HG02885 (cell line): Measurements from ENCODE around the gene MRGPRG.

Experiments
- ATAC-seq: cut with Tn5 transposase; IDR thresholded peaks from one replicate; pipeline ENCODE4 v1.9.1; 2021; ENCODE audit warnings: mild to moderate bottlenecking; ENCODE audit not compliant: unreplicated experiment, poor library complexity

The MRGPRG gene

DNA sequence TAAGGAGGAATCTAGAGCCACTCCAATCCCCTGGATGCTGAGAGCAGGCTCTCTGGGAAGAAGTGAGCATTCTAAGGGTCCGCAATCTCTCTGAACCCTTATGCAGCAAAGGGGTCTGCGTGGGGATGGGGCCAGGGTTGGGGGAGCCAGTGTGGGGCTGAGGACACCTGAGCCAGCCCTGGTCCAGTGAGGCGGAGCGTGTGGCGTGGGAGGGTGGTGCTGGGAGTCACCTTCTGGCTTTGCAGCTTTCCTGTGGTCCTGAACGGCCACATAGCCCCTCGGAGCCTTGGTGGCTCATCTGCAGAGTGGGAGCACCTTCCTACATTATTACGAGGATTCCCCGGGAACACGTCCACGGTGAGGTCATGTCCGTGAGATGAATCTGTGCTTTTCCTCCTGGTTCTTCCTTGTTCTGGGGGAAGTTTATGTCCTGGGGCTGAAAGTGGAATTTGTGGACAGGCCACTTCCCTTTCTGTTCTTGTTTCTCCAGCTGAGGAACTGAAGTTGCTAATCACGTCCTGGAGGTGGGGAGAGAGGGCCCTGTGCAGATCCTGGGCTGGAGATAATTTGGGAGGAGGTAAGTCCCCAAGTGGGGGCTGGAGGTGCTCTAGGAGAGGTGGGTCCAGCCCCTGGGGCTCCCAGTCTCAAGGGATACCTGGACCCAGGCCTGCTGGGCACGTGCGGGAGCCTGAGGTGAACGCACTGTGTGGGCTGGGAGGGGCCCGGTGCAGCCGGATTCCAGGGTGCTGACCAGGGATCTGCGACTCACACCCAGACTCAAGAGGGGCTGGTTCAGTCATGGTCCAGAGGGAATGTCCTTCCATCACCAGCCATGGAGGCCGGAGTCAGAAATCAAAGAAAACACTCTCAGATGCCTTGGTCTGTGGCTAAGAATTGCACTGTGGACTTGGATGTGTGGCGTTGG, 7.5 kb upstream of the MRGPRG start:
- ATAC-seq: no peak

DNA sequence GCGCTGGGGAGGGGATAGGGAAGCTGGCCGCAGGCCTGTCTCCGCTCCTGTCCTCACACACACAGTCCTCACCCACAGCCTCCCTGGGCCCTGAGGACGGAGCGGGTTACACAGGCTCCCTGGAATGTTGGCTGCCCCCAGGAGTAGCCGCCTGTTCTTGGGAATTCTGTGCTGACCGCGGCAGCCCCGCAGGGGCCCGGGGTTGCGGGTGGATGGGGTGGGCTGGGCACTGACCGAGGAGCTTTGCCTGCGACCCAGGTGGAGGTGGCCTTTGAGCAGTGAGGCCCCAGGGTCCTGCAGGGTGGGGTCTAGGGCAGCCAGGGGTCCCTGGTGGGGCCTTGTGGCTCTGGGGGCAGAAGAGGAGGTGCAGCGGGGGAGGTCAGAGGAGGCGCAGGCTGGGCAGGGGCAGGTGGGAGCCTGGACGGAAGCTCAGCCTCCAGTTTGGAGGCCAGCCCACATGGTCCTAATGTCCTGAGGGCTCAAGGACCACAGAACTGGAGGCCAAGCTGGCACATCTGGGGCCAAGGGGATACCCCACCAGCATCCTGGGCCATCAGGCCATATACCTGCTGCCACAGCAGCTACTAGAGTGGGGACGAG, 6.6 kb upstream of the MRGPRG start:
- no peak for ATAC-seq

DNA sequence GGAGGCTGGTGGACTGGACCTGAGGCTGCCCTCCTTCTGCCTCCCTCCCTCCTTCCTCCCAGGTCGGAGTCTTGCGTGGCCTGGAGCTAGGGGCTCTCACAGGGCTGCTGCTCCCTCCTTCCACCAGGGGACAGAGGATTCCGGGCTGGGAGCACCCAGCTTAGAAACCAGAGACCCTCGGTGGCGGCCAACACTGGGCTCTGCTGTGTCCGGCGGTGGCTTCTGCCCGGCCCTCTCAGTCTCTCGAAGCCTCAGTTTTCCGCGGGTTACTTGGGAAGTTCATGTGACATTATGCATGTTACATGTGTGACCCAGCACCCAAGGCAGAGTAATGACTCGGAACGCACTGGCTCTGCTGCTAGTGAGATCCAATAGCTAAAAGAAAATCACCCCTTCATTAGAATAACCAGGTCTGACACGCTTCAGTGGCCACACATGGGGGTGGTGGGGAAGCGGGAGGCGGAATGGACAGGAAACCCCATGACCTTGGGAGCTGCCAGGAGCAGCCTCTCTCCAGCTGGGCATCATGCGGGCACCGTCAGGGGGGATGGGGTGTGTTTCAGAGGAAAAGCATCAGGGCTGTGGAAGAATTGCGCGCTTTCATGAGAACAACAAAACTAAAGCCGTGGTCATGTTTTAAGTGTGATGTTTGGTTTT, 5.9 kb upstream of the MRGPRG start:
- ATAC-seq: no peak

DNA sequence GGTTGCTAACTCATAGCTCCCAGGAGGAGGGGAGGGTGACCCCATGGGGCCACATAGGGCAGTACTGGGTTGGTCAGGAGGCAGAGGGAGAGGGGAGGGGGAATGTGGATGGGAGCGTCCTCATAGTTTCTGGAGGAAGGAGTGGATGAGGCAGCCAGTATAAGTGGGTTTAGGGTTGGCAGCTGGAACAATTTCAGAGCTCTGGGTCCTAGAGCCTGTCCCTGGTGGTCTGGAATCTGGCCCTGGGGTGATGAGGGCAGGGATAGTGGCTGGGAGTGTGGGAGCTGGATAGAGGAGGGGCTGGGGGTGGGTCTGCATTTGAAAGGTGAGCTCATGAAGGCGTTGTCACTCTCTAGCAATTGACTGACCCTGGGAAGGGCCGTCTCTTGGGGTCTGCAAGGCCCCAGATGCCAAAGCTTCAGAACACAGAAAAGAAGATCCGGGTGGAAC, 5.3 kb upstream of the MRGPRG start:
- ATAC-seq: no peak

DNA sequence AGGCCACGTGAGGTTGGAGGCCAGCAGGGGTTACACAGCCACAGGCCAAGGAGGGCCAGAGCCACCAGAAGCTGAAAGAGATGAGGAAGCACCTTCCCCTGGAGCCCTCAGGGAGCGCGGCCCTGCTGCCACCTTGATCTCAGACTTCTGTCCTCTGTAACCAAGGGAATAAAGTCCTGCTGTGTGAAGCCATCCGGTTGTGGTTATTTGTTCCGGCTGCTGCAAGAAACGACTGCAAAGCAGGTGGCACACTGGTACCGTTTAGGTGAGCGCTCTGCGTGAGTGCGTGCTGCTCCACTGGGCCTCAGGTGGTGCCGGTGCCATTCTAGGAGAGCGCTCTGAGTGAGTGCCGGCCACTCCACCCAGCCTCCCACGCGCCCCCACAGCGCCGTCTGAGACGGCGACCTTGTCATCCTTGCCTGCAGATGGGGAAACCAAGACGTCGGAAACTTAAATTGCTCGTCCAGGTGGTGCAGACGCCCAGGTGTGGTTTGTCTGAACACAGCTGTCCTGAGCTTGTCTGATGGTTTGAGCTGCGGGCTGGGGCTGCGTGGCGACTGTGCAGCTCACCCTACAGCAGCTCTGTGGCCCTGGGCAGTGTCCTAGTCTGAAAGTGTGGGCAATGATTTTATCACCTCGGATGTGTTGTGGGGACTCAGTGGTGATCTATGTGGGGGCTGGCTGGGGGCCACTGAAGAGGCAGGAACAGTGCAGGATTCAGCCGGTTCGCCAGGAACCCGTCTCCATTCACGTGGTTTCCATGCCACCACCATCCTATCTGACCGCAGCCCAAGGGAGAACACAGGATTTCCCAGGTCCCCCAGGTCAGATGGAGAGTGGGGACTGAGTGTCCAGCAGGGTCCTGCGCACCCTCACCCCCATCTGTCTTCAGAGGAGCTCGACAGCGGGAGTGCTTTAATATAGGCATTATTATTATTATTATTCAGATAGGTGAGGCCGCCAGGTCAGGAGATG, 4.6 kb upstream of the MRGPRG start:
- no peak for ATAC-seq

DNA sequence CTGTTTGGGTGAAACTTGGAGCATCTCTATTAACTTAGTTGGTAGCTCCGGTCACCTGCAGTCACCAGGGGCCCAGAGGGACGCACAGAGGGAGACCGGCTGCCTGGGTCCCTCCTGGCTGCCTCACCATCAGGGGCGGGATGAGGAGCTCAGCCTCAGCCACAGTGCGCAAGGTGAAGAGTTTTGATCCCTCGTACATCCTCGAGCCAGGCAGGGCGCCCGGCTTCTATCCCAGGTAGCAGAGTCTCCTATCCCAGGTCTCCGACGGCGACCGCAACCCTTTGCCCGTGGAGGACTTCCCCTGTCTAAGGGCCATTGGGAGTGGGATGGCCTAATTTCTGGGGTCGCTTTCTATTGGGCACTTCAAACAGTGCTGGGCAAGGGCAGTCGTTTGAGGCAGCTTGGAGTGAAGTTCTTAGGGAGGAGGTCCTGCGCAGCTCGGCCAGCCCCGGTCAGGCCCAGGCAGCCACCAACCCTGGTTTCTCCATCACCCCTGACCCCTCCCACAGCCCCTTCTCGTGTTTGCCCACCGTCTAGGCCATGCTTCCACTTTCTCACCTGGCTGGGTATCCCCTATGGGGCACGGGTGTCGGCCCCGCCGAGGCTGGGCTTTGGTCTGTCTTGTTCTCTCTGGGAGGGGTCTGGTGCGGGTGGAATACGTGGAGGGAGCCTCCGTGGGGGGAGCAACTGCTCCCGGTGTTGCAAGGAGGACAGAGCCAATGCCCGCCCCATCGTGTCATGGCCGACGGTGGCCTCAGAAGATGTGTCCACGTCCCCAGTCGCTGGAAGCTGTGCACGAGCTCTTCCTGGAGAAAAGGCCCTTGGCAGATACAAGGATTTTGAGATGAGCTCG, 3.6 kb upstream of the MRGPRG start:
- ATAC-seq: no peak

DNA sequence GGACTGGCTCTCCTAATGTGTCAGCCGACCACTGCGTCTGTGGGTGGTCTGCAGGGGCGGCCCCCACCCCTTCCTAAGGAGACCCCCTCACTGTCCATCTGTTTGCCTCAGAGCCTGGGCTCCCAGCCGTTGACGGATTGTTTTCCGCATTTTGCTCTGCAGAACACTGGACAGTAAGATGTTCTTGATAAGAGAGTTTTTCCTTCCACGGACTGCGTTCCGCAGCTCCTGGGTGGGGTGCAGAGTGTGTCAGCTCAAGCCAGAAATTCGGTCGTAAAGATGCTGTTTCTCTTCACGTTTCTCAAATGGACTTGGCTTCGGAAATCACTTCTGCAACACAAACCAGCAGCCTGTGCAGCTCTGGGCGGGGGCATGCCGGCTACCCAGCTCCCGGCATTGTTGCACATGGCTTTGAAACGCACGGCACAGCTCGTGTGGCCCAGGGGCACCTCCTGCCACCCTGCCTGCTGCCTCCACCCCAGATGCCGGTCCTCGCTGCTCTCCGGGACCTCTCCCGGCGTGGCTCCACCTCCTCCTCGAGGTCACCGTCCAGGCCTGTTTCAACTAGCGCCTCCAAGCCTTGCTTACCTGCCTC, 2.9 kb upstream of the MRGPRG start:
- ATAC-seq: no peak

DNA sequence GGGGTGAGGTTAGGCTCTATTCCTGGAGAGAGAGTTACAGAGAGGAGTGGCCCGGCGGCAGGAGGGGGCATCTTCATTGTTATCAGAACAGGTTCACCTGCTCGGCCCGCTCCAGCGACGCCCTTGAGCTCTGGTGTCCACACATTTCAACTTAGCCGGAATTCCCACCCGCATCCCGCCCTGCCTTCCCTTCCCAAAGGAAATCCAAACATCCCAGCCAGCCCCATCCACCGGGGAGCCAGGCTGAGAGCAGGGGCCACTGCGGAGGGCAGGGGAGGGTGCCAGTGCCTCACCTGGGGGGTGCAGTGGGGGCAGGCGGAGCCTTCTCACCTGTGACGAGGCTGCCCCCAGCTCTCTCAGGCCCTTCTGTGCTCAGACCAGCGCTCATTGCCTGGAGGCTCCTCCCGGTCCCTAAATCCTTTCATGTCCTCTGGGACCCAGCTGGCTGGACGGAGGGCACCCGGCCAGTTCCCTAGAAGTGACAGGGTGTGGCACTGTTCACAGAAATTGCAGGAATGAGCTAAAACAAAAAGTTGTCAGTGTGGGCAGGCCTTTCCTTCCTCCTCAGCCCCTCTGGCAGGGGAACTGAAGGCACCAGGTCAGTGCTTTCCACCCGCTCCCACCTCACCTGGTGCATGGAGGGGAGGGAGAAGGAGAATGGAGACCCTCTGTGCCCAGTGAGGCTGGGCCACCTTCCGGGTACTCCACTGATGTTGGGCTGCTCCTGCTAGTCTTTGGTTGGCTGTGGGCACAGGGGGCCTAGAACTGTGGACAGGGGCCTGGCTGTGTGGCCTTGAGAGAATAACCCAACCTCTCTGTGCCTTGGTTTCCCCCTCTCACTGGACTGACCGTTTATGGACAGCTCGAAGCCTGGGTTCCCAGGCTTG, 2.2 kb upstream of the MRGPRG start:
- ATAC-seq: no peak

DNA sequence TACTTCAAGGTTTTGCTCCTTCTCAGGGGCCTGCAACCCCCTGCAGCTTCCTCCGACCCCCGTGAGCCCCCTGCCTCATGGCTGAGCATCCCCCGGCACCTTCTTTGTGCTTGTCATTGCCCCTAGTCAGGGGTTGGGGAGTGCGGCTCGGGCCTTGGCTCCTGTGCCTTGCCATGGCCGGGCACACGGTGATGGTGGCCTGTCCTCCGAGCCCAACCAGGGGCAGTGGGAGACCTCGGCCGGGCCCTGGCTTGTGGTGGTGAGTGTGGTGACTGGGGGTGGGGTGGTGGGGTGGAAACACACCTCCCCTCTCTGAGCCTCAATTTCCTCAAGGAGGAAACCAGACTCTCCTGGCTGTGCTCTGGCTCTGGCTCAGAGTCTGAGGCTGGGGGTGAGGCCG, 1.5 kb upstream of the MRGPRG start:
- ATAC-seq: no peak

DNA sequence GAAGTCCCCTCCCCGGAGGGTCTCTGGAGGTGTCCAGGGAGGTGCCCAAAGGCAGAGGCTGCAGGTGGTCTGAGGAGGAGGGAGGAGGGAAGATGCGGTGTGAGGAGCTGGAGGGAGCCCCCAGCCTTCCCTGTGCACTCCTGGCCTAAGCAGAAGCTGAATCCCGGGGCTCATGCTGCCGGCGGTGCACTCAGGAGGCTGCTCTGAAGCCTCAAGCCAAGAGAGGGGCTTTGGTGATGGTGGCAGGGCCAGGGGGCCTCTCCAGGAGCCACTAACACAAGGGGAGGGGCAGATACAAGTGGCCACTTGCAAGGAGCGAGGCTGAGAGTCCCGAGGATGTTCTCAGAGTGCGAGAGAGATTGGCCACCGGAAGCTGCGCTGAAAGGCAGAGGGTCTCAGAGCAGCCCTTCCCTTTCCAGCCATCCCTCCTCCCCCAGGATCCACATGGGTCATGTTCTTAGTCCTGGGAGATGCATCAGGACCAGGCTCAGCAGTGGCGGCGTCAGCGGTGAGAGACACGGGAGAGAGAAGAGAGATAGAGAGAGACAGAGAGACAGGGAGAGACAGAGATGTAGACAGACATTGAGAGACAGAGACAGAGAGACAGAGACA, 774 bp upstream of the MRGPRG start:
- ATAC-seq: no peak

DNA sequence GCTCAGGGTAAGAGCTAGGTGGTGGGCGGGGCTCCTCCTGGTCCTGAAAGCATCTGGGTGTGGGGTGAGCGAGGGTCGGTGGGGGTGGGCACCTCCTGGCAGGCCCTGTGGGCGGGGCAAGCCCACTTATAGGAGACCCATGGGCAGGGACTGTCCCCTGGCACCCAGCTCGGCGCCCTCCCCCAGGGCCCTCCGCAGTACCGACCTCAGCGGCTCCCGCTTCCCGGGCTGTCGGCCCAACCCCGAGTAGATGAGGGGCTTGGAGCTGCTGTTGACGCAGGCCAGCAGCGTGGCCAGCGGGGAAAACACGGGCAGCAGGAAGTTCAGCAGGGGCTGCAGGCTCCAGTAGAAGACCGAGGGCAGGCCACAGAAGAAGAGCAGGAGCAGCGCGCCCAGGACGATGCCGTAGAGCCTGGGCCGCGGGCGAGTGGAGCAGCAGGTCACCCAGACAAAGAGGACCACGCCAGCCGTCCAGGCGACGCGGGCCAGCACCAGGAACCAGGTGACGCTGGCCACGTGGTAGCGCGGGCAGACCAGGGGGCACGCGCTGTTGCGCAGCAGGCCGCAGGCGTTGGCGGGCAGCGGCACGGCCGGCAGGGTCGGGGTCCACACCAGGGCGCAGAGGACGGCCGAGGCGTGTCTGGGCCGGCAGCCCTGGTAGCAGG, 663 bp downstream of the MRGPRG start:
- no peak for ATAC-seq

DNA sequence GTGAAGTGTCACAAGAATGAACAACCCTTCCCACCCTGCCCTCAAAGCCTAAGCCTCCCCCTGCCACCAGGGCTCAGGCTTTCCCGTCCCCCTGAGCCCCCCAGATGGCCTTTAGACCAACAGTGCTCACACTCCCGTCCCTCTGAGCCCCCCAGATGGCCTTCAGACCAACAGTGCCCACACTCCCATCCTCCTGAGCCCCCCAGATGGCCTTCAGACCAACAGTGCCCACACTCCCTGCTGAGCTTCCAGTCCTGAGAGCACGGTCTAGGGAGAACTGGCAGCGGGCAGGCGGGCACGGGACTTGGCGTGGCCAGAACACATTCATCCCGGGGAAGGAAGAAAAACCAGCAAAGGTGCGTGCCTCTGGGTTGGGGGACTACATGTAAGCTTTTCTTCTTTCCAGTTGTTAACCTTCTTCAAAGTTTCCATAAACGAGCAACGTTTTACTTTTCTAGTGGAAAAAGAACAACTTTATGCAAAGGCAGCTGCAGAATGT, 2.5 kb downstream of the MRGPRG start:
- no peak for ATAC-seq

DNA sequence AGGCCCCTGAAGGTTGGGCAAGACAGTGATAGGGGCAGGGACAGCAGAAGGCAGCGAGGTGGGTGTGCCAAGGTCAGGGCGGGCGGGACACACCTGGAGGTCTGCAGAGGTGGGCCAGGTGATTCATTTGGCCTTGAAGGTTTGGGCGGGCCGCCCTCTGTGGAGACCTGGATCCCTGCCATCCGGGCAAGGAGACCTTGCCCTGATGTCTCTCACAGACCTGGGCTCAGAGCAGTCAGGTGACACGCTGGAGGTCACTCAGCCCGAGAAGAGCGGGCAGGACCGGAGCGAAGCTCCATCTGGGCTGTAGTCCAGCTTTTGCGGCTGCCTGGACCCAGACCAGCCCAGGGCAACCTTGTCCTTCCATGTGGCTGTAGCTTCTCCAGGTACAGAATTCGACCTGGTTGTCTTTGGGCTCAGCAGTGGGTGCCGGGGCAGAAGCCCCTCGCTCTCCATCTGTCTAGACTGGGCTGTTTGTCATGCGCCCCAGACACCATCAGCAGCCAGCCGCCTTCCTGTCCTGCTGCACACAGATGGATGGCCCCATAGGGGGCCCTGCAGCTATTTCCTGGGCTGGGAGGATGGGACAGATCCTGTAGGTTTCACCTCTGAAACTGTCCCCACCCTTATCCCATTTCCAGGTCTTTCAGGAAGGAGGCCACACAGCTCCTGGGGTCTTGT, 3.1 kb downstream of the MRGPRG start:
- no peak for ATAC-seq

DNA sequence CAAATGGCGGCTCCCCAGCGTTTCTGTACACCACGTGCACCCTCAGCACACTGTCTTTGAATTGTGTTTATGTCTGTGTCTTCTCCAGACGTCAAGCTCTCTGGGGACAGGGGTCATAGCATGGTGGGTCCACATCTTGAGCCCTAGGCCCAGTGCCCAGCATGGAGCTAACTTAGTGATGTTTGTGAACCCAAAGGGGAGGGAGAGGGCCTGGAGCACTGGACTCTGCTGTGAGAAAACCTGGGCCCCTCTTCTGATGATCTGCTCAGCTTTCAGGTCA, 4.3 kb downstream of the MRGPRG start:
- no peak for ATAC-seq

DNA sequence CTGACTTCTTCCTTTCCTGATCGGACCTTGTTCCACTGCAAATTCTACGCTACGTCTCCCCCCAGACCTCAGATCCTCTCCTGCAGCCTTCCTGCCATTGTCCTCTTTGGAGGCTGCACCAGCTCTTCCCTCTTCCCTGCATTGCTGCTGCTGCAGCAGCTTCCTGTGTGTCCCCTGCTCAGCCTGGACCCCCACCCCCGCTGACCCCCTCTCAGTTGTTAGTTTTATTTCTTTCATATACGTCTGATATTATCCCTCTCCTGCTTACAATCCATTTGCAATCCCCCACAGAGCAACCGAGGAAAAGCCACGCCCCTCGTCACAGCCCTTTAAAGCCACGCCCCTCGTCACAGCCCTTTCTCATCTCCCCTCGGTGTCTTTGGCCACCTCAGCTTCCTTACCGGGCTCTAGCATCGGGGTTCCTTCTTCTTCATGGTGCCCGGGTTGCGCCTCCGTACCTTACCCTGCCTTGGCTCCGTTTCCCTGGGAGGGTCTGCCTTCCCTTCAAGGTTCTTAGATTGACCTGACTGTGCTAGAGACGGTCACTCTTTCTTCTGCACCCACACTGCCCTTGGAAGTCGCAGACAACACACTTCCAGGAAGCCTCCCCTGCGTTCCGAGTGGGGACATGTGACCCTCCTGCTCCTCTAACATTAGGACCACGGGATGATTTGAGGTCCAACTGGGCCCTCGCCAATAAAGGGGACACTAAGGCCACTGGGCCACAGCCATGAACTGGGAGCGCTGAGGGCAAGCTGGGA, 4.8 kb downstream of the MRGPRG start:
- no peak for ATAC-seq

DNA sequence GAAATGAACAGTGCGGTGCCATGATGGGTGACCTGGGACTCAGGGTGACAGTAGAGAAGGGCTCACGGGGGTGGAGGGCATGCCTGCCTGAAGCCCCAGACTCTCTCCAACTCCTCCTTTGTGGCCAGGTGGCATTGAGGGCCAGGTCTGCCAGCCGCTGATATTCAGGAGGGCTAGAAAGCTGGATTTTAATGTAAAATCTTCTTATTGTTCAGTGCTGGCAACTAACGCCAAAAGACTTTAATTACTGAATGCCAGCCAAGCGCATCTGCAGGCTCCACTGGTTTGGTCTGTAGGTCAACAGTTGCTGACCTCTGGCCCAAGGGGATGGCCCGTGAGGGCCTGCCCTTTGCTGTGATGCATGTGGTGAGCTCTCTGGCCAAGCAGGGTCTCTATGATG, 10.3 kb downstream of the MRGPRG start:
- ATAC-seq: no peak
